Vagina (tissue), 2 donors: Measurements from ENCODE around the gene GKN2.

Source experiments
- POLR2A ChIP-seq, 2 donors: fragments of 450-650 bp; IDR thresholded peaks; one replicate each; pipeline ENCODE4 v1.6.1; 2017; ENCODE audit warnings: antibody characterized with exemption in 2 of 2, mild to moderate bottlenecking in 2 of 2, moderate library complexity in 2 of 2
- POLR2AphosphoS5 ChIP-seq, 2 donors: sonication (generic); formaldehyde crosslinking; IDR thresholded peaks; one replicate each; pipeline ENCODE4 v1.9.0; 2017; ENCODE audit warnings: antibody characterized with exemption in 2 of 2, mild to moderate bottlenecking in 2 of 2, low read depth in 1 of 2; ENCODE audit not compliant: insufficient read depth in 1 of 2
- TF ChIP-seq, protein P1 (sequence below), 3 experiments: fragments of 450-650 bp in 2 of 3; fragments of 200-600 bp in 1 of 3; sonication (generic) in 1 of 3; IDR thresholded peaks; one replicate each; pipeline ENCODE4 v1.5.1; 2017 to 2019; ENCODE audit warnings: antibody characterized with exemption in 3 of 3, mild to moderate bottlenecking in 2 of 3, moderate library complexity in 2 of 3

DNA sequence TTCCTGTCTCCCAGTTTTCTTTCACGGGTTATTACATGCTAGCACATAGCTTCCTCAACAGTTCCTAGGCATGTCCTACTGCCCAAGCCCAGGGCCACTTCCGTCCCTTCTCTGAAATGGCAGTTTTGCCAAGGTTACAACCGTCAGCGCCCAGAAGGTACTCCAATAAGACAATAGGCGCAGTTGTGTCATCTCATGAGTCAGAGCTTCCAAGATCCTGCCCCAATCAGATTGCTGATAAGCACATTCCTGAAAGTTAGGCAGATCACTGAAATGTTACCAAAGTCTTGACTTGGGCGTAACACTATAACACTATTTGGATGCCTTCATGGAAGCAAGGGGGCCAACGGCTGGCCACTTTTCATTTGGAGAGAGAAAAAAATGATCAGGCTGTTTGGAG is 34.2 kb downstream of the GKN2 start:
- TF ChIP-seq POLR2A (IDR thresholded peaks at IDR 0.05) (no peak), POLR2AphosphoS5 (IDR thresholded peaks at IDR 0.05; ENCODE audit: insufficient read depth in 1 of 2, low read depth in 1 of 2) (no peak)
- TF ChIP-seq, protein P1, sequence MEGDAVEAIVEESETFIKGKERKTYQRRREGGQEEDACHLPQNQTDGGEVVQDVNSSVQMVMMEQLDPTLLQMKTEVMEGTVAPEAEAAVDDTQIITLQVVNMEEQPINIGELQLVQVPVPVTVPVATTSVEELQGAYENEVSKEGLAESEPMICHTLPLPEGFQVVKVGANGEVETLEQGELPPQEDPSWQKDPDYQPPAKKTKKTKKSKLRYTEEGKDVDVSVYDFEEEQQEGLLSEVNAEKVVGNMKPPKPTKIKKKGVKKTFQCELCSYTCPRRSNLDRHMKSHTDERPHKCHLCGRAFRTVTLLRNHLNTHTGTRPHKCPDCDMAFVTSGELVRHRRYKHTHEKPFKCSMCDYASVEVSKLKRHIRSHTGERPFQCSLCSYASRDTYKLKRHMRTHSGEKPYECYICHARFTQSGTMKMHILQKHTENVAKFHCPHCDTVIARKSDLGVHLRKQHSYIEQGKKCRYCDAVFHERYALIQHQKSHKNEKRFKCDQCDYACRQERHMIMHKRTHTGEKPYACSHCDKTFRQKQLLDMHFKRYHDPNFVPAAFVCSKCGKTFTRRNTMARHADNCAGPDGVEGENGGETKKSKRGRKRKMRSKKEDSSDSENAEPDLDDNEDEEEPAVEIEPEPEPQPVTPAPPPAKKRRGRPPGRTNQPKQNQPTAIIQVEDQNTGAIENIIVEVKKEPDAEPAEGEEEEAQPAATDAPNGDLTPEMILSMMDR (IDR thresholded peaks at IDR 0.05) = no peak
